SK-N-MC (cell line): Measurements from ENCODE around the gene LNX1.

Experiments
- EZH2 ChIP-seq: fragments of 200-600 bp; sonication (generic); IDR thresholded peaks from one replicate; pipeline ENCODE4 v1.6.1; 2017; ENCODE audit warnings: antibody characterized with exemption
- POLR2AphosphoS5 ChIP-seq: IDR thresholded peaks from 2 replicates; pipeline ENCODE4 v1.6.1; 2012; ENCODE audit warnings: mild to moderate bottlenecking, low read depth, low read length, borderline replicate concordance

DNA sequence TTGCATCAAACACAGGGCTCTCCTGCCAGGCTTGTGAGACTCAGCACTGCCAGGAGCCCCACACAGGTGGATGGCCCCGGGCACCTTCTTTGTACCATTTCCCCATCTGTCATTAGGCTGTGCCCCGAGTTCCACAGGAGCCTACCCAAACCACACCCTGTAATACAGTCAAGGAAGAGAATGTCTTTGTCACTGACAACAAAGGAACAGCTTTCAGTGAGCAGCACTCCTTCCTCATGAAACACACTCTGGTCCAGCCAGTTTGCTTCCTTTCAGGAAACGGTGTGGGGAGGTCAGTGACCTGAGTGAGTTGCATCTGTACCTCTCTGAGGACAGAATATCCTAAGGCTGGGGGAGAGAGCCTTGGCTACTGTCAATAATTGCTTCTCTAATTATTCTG is 53.7 kb downstream of the LNX1 start:
- TF ChIP-seq POLR2AphosphoS5 (no peak), EZH2 (no peak)
